Measurements from ENCODE around the gene IST1. TPM values are rescaled to one million over a fixed set of nuclear protein-coding genes. Genes with fewer than 3 reads are reported as not detected.

The IST1 gene
- total RNA-seq, 2 donors from 2014 or later, result 117 to 138 TPM

Other genes starting within 250 kb of the IST1 start
- 1 to 10 TPM; 4.6 to 6.9 TPM for gene PHLPP2, start 170.8 kb upstream of the IST1 start, total RNA-seq
- gene AP1G1, start 86.7 kb upstream of the IST1 start, total RNA-seq, result 10 to 100 TPM; 40.1 to 49.3 TPM
- gene ATXN1L, start 49.6 kb upstream of the IST1 start, total RNA-seq, result 10 to 100 TPM; 16.8 to 21.4 TPM
- gene ZNF821, start 11.3 kb upstream of the IST1 start, total RNA-seq, result 1 to 10 TPM; 3.6 to 5.7 TPM
- under 1 TPM; 0.71 to 0.91 TPM for gene PKD1L3, start 104.9 kb downstream of the IST1 start, total RNA-seq
- 10 to 100 TPM; 34.5 to 44.3 TPM for gene DHODH, start 113.2 kb downstream of the IST1 start, total RNA-seq
- gene HP, start 159.0 kb downstream of the IST1 start, total RNA-seq, result 100 to 1,000 TPM; 192 to 348 TPM
- 10 to 100 TPM in 1 of 2 donors, 1 to 10 TPM in 1; 9.2 to 18.1 TPM for gene HPR, start 167.7 kb downstream of the IST1 start, total RNA-seq
- gene TXNL4B, start 198.1 kb downstream of the IST1 start, total RNA-seq, result 1 to 10 TPM; 6.5 to 7.8 TPM
- 10 to 100 TPM; 33.5 to 45.3 TPM for gene DHX38, start 198.3 kb downstream of the IST1 start, total RNA-seq

Data from left cardiac atrium (tissue), 2 donors.